ENCODE measurements around the gene OBSCN.

The OBSCN gene

GRCh38 chr1:228408041-228408868 is 200.4 kb downstream of the OBSCN start:
- DNase-seq, result no peak

GRCh38 chr1:228408869-228409805 is 201.3 kb downstream of the OBSCN start:
- no peak for DNase-seq

- no peak for DNase-seq
Observed at GRCh38 chr1:228410015-228410414, 202.2 kb downstream of the OBSCN start.

- no peak for DNase-seq
Observed at GRCh38 chr1:228410671-228411070, 202.8 kb downstream of the OBSCN start.

GRCh38 chr1:228411121-228411520 is 203.3 kb downstream of the OBSCN start:
- no peak for DNase-seq

GRCh38 chr1:228411548-228412430 is 203.9 kb downstream of the OBSCN start:
- DNase-seq, result no peak

GRCh38 chr1:228413241-228414010 is 205.6 kb downstream of the OBSCN start:
- DNase-seq, result no peak

GRCh38 chr1:228414511-228415211 is 206.8 kb downstream of the OBSCN start:
- DNase-seq, result no peak

GRCh38 chr1:228415221-228415620 is 207.4 kb downstream of the OBSCN start:
- DNase-seq, result no peak

GRCh38 chr1:228415853-228416216 is 208.0 kb downstream of the OBSCN start:
- DNase-seq, result no peak

- DNase-seq, result no peak
Observed at GRCh38 chr1:228416217-228416933, 208.5 kb downstream of the OBSCN start, which contains the start of gene TRIM17. Gene TRIM17 (minus strand): TSS chr1:228416861. CDS start chr1:228415072, 1,789 bp downstream.

GRCh38 chr1:228417061-228417460 is 209.2 kb downstream of the OBSCN start:
- DNase-seq, result no peak

- DNase-seq, result no peak
Observed at GRCh38 chr1:228417483-228418203, 209.8 kb downstream of the OBSCN start.

GRCh38 chr1:228420968-228421826 is 213.4 kb downstream of the OBSCN start:
- no peak for DNase-seq

GRCh38 chr1:228423404-228424053 is 215.7 kb downstream of the OBSCN start:
- no peak for DNase-seq

- DNase-seq, result no peak
Observed at GRCh38 chr1:228424685-228425660, 217.1 kb downstream of the OBSCN start.
